Caco-2 (cell line): ENCODE data around the gene HOXC10. TPM values are rescaled to one million over a fixed set of nuclear protein-coding genes. Genes with fewer than 3 reads are reported as not detected.

Source experiments
- BruUV-seq: library from RNA; stranded (reverse); fragments of 400-500 nt; replicated peaks from 2 replicates; lab custom pipeline; 2021; lab: Mats Ljungman, UMichigan
- CTCF ChIA-PET: fragments of 300-600 bp; sonication (Branson Sonifier 250); formaldehyde crosslinking; loops from one replicate; lab custom pipeline; 2022; ENCODE audit warnings: antibody characterized with exemption; lab: Charles Lee
- POLR2A ChIA-PET: fragments of 300-600 bp; sonication (Branson Sonifier 250); formaldehyde crosslinking; loops from one replicate; lab custom pipeline; 2022; ENCODE audit warnings: antibody characterized with exemption; lab: Charles Lee
- DNase-seq, 2 experiments: peaks; one replicate each; pipeline versions ENCODE4 v3.0.0 to v3.0.0-alpha.2; 2020 to 2022
- H3K27me3 ChIP-seq: replicated peaks from 2 replicates; pipeline ENCODE4 v1.6.0; 2011; ENCODE audit warnings: low read length; ENCODE audit not compliant: control insufficient read depth, insufficient read depth
- H3K36me3 ChIP-seq: 2 replicates; pipeline ENCODE4 v1.5.1; 2011; ENCODE audit warnings: low read length; ENCODE audit not compliant: control insufficient read depth, insufficient read depth
- H3K4me1 ChIP-seq: fragments of 250-450 bp; sonication (Bioruptor Pico); 2 replicates; pipeline ENCODE4 v1.5.1; 2020; ENCODE audit warnings: mild to moderate bottlenecking
- H3K4me3 ChIP-seq: 2 replicates; pipeline ENCODE4 v1.5.1; 2011; ENCODE audit warnings: low read depth, mild to moderate bottlenecking, control low read depth, low read length
- H3K9me3 ChIP-seq: fragments of 250-450 bp; sonication (Bioruptor Pico); 2 replicates; pipeline ENCODE4 v1.5.1; 2020; ENCODE audit warnings: mild to moderate bottlenecking, moderate library complexity
- H3K27ac Mint-ChIP-seq: one replicate; pipeline ENCODE4 v1.8.0; 2022; ENCODE audit warnings: mixed read lengths; ENCODE audit not compliant: unreplicated experiment
- H3K27me3 Mint-ChIP-seq: one replicate; pipeline ENCODE4 v1.8.0; 2022; ENCODE audit warnings: mixed read lengths; ENCODE audit not compliant: insufficient read depth, unreplicated experiment
- H3K36me3 Mint-ChIP-seq: one replicate; pipeline ENCODE4 v1.8.0; 2022; ENCODE audit warnings: mild to moderate bottlenecking, mixed read lengths; ENCODE audit not compliant: insufficient read depth, unreplicated experiment
- H3K4me1 Mint-ChIP-seq: one replicate; pipeline ENCODE4 v1.8.0; 2022; ENCODE audit warnings: low read depth, mixed read lengths; ENCODE audit not compliant: unreplicated experiment
- H3K4me3 Mint-ChIP-seq: one replicate; pipeline ENCODE4 v1.8.0; 2022; ENCODE audit warnings: mild to moderate bottlenecking, moderate library complexity, mixed read lengths; ENCODE audit not compliant: unreplicated experiment
- H3K9me3 Mint-ChIP-seq: one replicate; pipeline ENCODE4 v1.8.0; 2022; ENCODE audit warnings: mixed read lengths; ENCODE audit not compliant: unreplicated experiment
- CTCF ChIP-seq, 2 experiments: fragments of 200-600 bp in 1 of 2; IDR thresholded peaks; 1 replicate in 1 of 2; 2 replicates in 1 of 2; pipeline versions ENCODE4 v1.5.1 to v1.8.0; 2011 to 2022; ENCODE audit warnings: antibody characterized with exemption in 1 of 2, control low read depth in 1 of 2, inconsistent platforms in 1 of 2, low read depth in 1 of 2, low read length in 1 of 2, mild to moderate bottlenecking in 1 of 2, moderate library complexity in 1 of 2; ENCODE audit not compliant: insufficient read depth in 1 of 2, severe bottlenecking in 1 of 2, unreplicated experiment in 1 of 2
- intact Hi-C: fragments of 100-400 bp; cut with micrococcal nuclease; formaldehyde crosslinking; loops from one replicate; pipeline ENCODE4 v1.10.0; 2022; ENCODE audit not compliant: unreplicated experiment
- total RNA-seq: library from RNA; stranded (reverse); gene quantifications from 2 replicates; pipeline ENCODE4 v1.2.3, GENCODE V29; 2022

The HOXC10 gene
- total RNA-seq, 1 experiment from 2014 or later, result 4.0 TPM

GRCh38 chr12:54022960-54023884, 38.3 kb downstream of the HOXC10 start:
- H3K4me1 Mint-ChIP-seq, result peaks cover 26% of the 10 kb centered on the region
- no TSS peak for BruUV-seq
- DNase-seq, result no peak
- POLR2A ChIA-PET, result interaction anchor here (0.5 to 1.0 kb wide), 2 partner anchors 12 to 179 kb away, joined by 4 to 15 read pairs; no protein-coding TSS in a partner anchor
- TF ChIP-seq CTCF (IDR thresholded peaks at IDR 0.05; ENCODE audit: insufficient read depth in 1 of 2, low read depth in 1 of 2, low read length in 1 of 2, severe bottlenecking in 1 of 2, unreplicated experiment in 1 of 2), result no peak
- no peaks in the 10 kb centered on the region for H3K27me3 Mint-ChIP-seq
- Histone ChIP-seq H3K9me3 (no peaks in the 10 kb centered on the region), H3K36me3 (no peaks in the 10 kb centered on the region), H3K27me3 (no peaks in the 10 kb centered on the region), H3K4me3 (no peak overlapping the region), H3K4me1 (peaks cover 9% of the 10 kb centered on the region)
- intact Hi-C loops, result no loop called here
- H3K36me3 Mint-ChIP-seq, result peaks cover 6% of the 10 kb centered on the region
- no peaks in the 10 kb centered on the region for H3K9me3 Mint-ChIP-seq
- no peak overlapping the region for H3K27ac Mint-ChIP-seq
- no peak overlapping the region for H3K4me3 Mint-ChIP-seq
- CTCF ChIA-PET, result interaction anchor here (0.9 to 1.4 kb wide), 2 partner anchors 9 to 178 kb away, joined by 4 to 6 read pairs; partner anchors contain the start of gene HOXC5

GRCh38 chr12:54024127-54024526, 39.2 kb downstream of the HOXC10 start:
- 0 out of 2 replicates have a peak, but pooled peaks cover 4% of the 10 kb centered on the region for H3K4me1 ChIP-seq
- BruUV-seq, result no TSS peak

More at GRCh38 chr12:54024127-54024526, 39.2 kb downstream of the HOXC10 start:
- ChIA-PET POLR2A (no interaction called here), CTCF (interaction anchor here (0.9 to 1.4 kb wide), 2 partner anchors 8 to 177 kb away, joined by 4 to 6 read pairs; partner anchors contain the start of gene HOXC5)
- Mint-ChIP-seq H3K4me1 (peaks cover 26% of the 10 kb centered on the region), H3K27me3 (no peaks in the 10 kb centered on the region), H3K27ac (no peak overlapping the region), H3K4me3 (no peak overlapping the region), H3K36me3 (peaks cover 13% of the 10 kb centered on the region), H3K9me3 (no peaks in the 10 kb centered on the region)
- no peak for DNase-seq
- Histone ChIP-seq H3K27me3 (no peaks in the 10 kb centered on the region), H3K9me3 (no peaks in the 10 kb centered on the region), H3K36me3 (no peaks in the 10 kb centered on the region), H3K4me3 (no peak overlapping the region)
- intact Hi-C loops, result no loop called here
- no peak for TF ChIP-seq CTCF (IDR thresholded peaks at IDR 0.05; ENCODE audit: insufficient read depth in 1 of 2, low read depth in 1 of 2, low read length in 1 of 2, severe bottlenecking in 1 of 2, unreplicated experiment in 1 of 2)
